GM12892 (cell line): ENCODE measurements around the gene FBXW8.

Source experiments
- DNase-seq: peaks from one replicate; pipeline ENCODE4 v3.0.0; 2011; ENCODE audit not compliant: insufficient read length
- FAIRE-seq: peaks from 2 replicates; lab custom pipeline; 2011; peaks lifted over from hg19 to GRCh38; lab: Jason Lieb, UNC
- POLR2A ChIP-seq: IDR thresholded peaks from 2 replicates; pipeline ENCODE4 v1.6.1; 2011; ENCODE audit warnings: low read depth, low read length, control low read depth
- POLR2AphosphoS5 ChIP-seq: IDR thresholded peaks from 2 replicates; pipeline ENCODE4 v1.6.1; 2011; ENCODE audit warnings: low read depth, low read length, control low read depth
- TAF1 ChIP-seq: IDR thresholded peaks from 2 replicates; pipeline ENCODE4 v1.6.1; 2011; ENCODE audit warnings: low read depth, mild to moderate bottlenecking, control low read depth, low read length, borderline replicate concordance

Gene FBXW8

GRCh38 chr12:116996093-116996492 is 85.3 kb downstream of the FBXW8 start:
- DNase-seq (no peak), FAIRE-seq (no peak)
- no peak for TF ChIP-seq POLR2AphosphoS5

GRCh38 chr12:116996621-116997020 is 85.9 kb downstream of the FBXW8 start:
- TF ChIP-seq POLR2A (no peak), TAF1 (no peak), POLR2AphosphoS5 (no peak)
- FAIRE-seq (no peak), DNase-seq (no peak)

- FAIRE-seq (no peak), DNase-seq (no peak)
- TF ChIP-seq TAF1 (no peak), POLR2AphosphoS5 (no peak), POLR2A (no peak)
Measured at GRCh38 chr12:116999066-116999465, 88.3 kb downstream of the FBXW8 start.

DNA sequence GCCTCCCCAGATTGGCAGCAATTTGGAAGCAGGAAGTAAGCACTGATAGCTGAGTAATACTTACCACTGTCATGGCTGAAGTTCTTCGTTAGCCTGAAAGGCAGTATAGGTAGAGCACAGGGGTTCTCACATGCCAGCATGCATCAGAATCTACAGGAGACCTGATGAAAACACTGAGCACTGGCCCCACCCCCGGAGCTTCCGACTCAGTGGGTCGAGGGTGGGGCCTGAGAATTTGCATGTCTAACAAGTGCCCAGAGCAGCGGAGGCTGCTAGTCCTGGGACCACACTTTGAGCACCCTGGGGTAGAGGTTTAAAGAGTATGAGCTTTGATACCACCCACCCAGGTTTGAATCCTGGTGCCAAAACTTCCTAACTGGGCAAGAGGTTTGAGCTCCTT is 89.6 kb downstream of the FBXW8 start:
- FAIRE-seq, result no peak
- no peak for DNase-seq
- no peak for TF ChIP-seq POLR2A
- TF ChIP-seq TAF1, result no peak
- no peak for TF ChIP-seq POLR2AphosphoS5

DNA sequence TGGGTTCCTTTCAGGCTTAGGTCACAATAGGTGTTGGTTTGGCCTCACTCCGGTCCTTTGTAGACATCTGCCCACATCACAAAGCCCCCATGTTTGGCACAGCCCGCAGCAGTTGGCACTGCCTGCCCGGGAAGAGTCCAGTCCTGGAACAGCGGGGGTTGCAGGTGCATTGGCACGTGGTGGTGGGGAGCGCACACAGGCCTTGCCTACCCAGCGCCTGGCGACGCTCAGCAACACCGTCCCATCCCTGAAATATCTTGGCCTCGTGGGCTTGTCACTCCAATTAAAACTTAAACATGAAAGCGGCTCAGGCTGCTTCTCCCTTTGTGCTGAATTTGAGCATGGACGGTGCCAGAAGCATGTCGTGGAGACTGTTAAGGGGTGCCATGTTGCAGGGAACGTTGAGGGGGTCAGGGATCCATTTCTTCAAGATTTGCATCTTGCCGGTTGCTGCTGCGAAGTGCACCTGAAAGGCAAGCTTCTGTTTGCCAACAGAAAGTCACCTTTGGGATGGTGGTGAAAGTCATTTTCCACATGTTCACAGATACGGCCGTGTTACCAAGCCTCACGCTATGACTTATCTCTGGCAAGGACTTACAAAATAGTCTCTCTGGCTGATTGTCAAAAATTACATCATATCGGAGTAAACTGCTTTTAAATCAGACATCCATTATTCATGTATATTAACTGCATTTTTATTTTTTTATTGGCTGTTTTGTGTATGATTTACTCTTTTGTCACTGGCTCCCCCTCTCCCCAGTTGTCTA is 91.5 kb downstream of the FBXW8 start:
- DNase-seq (no peak), FAIRE-seq (no peak)
- no peak for TF ChIP-seq POLR2A
- no peak for TF ChIP-seq POLR2AphosphoS5

DNA sequence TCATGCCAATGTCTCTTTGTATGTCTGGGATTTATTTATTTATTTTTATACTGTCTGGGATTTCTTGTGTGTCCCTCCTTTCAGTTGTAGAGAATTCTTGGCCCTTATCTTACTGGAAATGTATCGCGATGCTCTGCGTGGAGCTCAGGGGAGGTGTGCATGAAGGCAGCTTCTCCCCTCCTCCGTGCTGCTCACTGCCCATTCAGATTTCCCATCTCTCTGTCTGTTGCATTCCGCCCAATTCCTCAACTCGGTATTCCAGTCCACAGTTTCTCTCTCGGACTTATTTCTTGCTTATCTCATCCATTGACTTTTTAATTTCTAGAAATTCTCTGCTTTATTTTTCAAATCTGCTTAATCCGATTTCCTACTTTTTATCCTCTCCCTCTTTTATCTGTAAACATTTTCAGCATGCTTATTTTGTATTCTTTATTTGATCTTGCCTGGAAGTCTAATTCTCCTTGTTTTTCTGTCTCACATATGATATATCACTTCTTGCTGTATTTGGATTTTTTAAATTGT is 93.2 kb downstream of the FBXW8 start:
- TF ChIP-seq POLR2AphosphoS5 (no peak), TAF1 (no peak), POLR2A (no peak)
- FAIRE-seq (no peak), DNase-seq (no peak)

- no peak for TF ChIP-seq POLR2AphosphoS5
- no peak for TF ChIP-seq POLR2A
- no peak for TF ChIP-seq TAF1
- no peak for DNase-seq
- FAIRE-seq, result no peak
Measured at GRCh38 chr12:117005417-117006046, 94.8 kb downstream of the FBXW8 start.

DNA sequence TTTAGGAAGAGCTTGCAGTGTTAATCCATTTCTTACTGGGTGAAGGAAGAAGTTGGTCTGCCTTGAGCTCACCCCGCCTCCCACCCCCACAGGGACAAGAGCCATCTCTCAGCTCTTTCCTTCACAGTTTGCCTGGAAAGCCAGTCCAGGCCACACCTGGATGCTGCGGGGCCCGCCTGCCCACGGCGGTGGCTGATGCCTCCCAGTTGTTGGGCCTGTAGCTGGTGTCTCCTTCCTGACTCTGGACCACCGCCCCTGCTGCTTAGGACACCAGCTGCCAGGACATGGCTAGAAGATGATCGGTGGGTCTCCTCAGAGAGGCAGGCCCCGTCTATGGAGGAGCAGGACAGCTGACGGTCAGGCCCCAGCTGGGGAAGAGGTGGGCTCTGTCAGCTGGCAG is 95.6 kb downstream of the FBXW8 start:
- no peak for DNase-seq
- no peak for FAIRE-seq
- TF ChIP-seq POLR2AphosphoS5, result no peak
- no peak for TF ChIP-seq POLR2A
- no peak for TF ChIP-seq TAF1

DNA sequence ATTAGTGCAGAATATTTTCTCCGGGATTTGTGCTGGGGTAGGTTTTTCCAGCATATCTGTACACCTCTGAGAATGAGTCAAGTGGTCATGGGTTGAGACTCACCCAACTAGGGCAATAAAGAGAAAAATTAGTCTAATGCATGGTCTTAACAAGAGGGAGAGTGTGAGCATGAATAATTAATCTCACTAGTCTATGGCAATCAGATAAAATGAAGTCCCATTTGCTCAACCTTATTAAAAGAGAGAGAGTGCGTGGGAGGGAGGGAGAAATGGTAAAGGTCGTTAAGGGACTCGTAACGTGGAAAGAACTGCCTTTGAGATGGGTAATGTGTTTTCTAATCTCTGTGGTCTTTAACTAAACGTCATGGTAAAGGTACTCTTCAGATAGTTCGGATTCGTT is 96.8 kb downstream of the FBXW8 start:
- FAIRE-seq (no peak), DNase-seq (no peak)
- TF ChIP-seq POLR2A, result no peak

- no peak for FAIRE-seq
Measured at GRCh38 chr12:117009759-117010158, 99.0 kb downstream of the FBXW8 start.

DNA sequence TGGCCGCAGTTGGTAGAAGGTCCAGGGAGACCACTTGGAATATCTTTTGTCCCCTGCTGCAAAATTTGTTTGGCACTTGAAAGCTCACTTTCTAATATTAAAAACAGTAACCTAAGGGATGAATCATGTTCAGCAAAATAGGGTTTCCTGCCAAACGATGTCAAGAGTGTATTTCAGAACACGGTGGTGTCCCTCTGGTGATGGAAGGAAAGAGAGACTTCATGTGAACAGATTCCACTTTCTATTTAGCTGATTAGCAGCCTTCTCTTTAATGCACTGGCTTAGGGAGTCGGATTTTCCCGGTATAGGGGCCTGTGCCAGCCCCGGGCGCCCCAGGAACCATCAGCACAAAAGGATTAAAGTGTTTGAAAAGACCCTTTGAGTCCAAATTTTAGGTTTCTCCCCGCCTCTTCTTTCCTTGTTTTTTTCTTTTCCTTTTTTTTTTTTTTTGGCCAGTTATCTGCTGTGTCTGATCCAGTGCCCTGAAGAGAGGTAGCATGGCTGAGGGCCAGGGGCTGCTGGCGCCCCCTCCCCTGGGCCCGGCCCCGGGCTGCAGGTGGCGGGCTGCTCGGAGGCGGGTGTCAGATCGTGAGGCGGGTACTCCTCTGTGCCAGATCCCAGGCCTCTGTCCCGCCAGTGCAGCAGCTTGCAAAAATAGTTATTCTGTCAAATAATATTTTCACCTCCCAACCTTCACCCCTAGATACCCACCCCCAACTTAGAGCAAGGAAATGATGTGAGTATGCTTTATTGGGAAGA is 100.1 kb downstream of the FBXW8 start:
- FAIRE-seq (no peak), DNase-seq (no peak)
- TF ChIP-seq TAF1 (no peak), POLR2A (no peak), POLR2AphosphoS5 (no peak)

More at GRCh38 chr12:117009759-117010158, 99.0 kb downstream of the FBXW8 start:
- TF ChIP-seq POLR2AphosphoS5 (no peak), TAF1 (no peak), POLR2A (no peak)
- no peak for DNase-seq
